HepG2 (cell line): ENCODE results near the gene TMEM167A. TPM values are rescaled to one million over a fixed set of nuclear protein-coding genes. Genes with fewer than 3 reads are reported as not detected.

Experiments used
- DBP ChIP-seq: sonication (generic); formaldehyde crosslinking; IDR thresholded peaks from 2 replicates; pipeline ENCODE4 v1.4.0; 2020; ENCODE audit warnings: missing genetic modification reagents; ENCODE audit errors: not compliant biosample characterization
- E2F5 ChIP-seq: sonication (generic); formaldehyde crosslinking; conservative IDR thresholded peaks from 2 replicates; pipeline ENCODE4 v1.4.0; 2020; ENCODE audit warnings: missing genetic modification reagents
- FOSL2 ChIP-seq: sonication (generic); formaldehyde crosslinking; IDR thresholded peaks from 2 replicates; pipeline ENCODE4 v1.4.0; 2020; ENCODE audit warnings: missing genetic modification reagents
- FOXC1 ChIP-seq: sonication (generic); formaldehyde crosslinking; IDR thresholded peaks from 2 replicates; pipeline ENCODE4 v1.8.0; 2022; ENCODE audit warnings: mild to moderate bottlenecking, missing genetic modification reagents, borderline replicate concordance
- JDP2 ChIP-seq: sonication (generic); formaldehyde crosslinking; IDR thresholded peaks from 2 replicates; pipeline ENCODE4 v1.8.1; 2022; ENCODE audit warnings: missing genetic modification reagents, borderline replicate concordance
- NR2F2 ChIP-seq: IDR thresholded peaks from 2 replicates; pipeline ENCODE4 v1.6.1; 2012; ENCODE audit warnings: low read depth, inconsistent platforms, borderline replicate concordance
- PAWR ChIP-seq: sonication (generic); formaldehyde crosslinking; IDR thresholded peaks from 2 replicates; pipeline ENCODE4 v1.4.0; 2020; ENCODE audit warnings: missing genetic modification reagents, mild to moderate bottlenecking, borderline replicate concordance
- RAD21 ChIP-seq: fragments of 450-650 bp; formaldehyde crosslinking; IDR thresholded peaks from 2 replicates; pipeline ENCODE4 v1.5.0; 2020; ENCODE audit warnings: mild to moderate bottlenecking
- RBM22 ChIP-seq: fragments of 200-400 bp; formaldehyde crosslinking; optimal IDR thresholded peaks from 2 replicates; pipeline ENCODE3; 2017; ENCODE audit warnings: mild to moderate bottlenecking, low read length, moderate library complexity
- RFXAP ChIP-seq: sonication (generic); formaldehyde crosslinking; IDR thresholded peaks from 2 replicates; pipeline ENCODE4 v1.4.0; 2020; ENCODE audit warnings: missing genetic modification reagents, borderline replicate concordance
- SNRNP70 ChIP-seq: fragments of 200-400 bp; formaldehyde crosslinking; IDR thresholded peaks from 2 replicates; pipeline ENCODE4 v1.6.1; 2017; ENCODE audit warnings: mild to moderate bottlenecking, low read depth, low read length, moderate library complexity
- STAG1 ChIP-seq: sonication (generic); formaldehyde crosslinking; IDR thresholded peaks from 2 replicates; pipeline ENCODE4 v1.4.0; 2020; ENCODE audit warnings: missing genetic modification reagents
- STAT5B ChIP-seq: sonication (generic); formaldehyde crosslinking; IDR thresholded peaks from 2 replicates; pipeline ENCODE4 v1.4.0; 2020; ENCODE audit warnings: missing genetic modification reagents
- TBX2 ChIP-seq: sonication (generic); formaldehyde crosslinking; IDR thresholded peaks from 2 replicates; pipeline ENCODE4 v1.5.0; 2020; ENCODE audit warnings: missing genetic modification reagents, mild to moderate bottlenecking, borderline replicate concordance
- TCF7L2 ChIP-seq: IDR thresholded peaks from 2 replicates; pipeline ENCODE4 v1.6.1; 2011; ENCODE audit warnings: mild to moderate bottlenecking, low read depth, low read length, moderate library complexity
- THYN1 ChIP-seq: sonication (generic); formaldehyde crosslinking; IDR thresholded peaks from 2 replicates; pipeline ENCODE4 v1.8.1; 2023; ENCODE audit warnings: low read depth, mild to moderate bottlenecking, moderate library complexity, missing genetic modification reagents, borderline replicate concordance
- ZBTB7B ChIP-seq: sonication (generic); formaldehyde crosslinking; IDR thresholded peaks from 2 replicates; pipeline ENCODE4 v1.4.0; 2020; ENCODE audit warnings: missing genetic modification reagents
- ZEB1 ChIP-seq: IDR thresholded peaks from 2 replicates; pipeline ENCODE4 v1.6.1; 2012; ENCODE audit warnings: mild to moderate bottlenecking, low read depth, inconsistent platforms; ENCODE audit not compliant: insufficient replicate concordance
- ZFP82 ChIP-seq: sonication (generic); formaldehyde crosslinking; IDR thresholded peaks from 2 replicates; pipeline ENCODE4 v1.5.1; 2020; ENCODE audit warnings: mild to moderate bottlenecking, missing genetic modification reagents, borderline replicate concordance
- ZNF33A ChIP-seq: sonication (generic); formaldehyde crosslinking; IDR thresholded peaks from 2 replicates; pipeline ENCODE4 v1.5.1; 2020; ENCODE audit warnings: missing genetic modification reagents, mild to moderate bottlenecking, moderate library complexity, borderline replicate concordance
- ZNF431 ChIP-seq: sonication (generic); formaldehyde crosslinking; IDR thresholded peaks from 2 replicates; pipeline ENCODE4 v1.9.0; 2022; ENCODE audit warnings: missing genetic modification reagents, low read depth, mild to moderate bottlenecking, borderline replicate concordance
- ZNF510 ChIP-seq: sonication (generic); formaldehyde crosslinking; IDR thresholded peaks from 2 replicates; pipeline ENCODE4 v1.4.0; 2020; ENCODE audit warnings: low read depth, mild to moderate bottlenecking, missing genetic modification reagents
- ZNF567 ChIP-seq: sonication (generic); formaldehyde crosslinking; IDR thresholded peaks from 2 replicates; pipeline ENCODE4 v1.8.1; 2023; ENCODE audit warnings: mild to moderate bottlenecking, missing genetic modification reagents, borderline replicate concordance
- ZNF577 ChIP-seq: sonication (generic); formaldehyde crosslinking; IDR thresholded peaks from 2 replicates; pipeline ENCODE4 v1.4.0; 2020; ENCODE audit warnings: mild to moderate bottlenecking, low read depth, missing genetic modification reagents, borderline replicate concordance
- ZNF749 ChIP-seq: sonication (generic); formaldehyde crosslinking; IDR thresholded peaks from 2 replicates; pipeline ENCODE4 v1.8.0; 2022; ENCODE audit warnings: mild to moderate bottlenecking, missing genetic modification reagents, moderate library complexity, borderline replicate concordance
- ZNF816 ChIP-seq: sonication (generic); formaldehyde crosslinking; IDR thresholded peaks from 2 replicates; pipeline ENCODE4 v1.8.0; 2022; ENCODE audit warnings: missing genetic modification reagents, mild to moderate bottlenecking, borderline replicate concordance
- polyA plus RNA-seq, 8 experiments: library from polyadenylated mRNA; depleted of rRNA in 3 of 8; stranded (reverse) in 7 of 8; unstranded in 1 of 8; fragments of >200 nt; fragmentation: Illumina TruSeq in 4 of 8; extraction: Trizol in 4 of 8; gene quantifications; 2 replicates each; pipeline versions ENCODE4 v1.2.1 to v1.2.3, GENCODE V29; 2011 to 2016; ENCODE audit warnings: low read depth in 4 of 8, missing spikeins in 1 of 8, mixed read lengths in 1 of 8; ENCODE audit not compliant: insufficient read depth in 1 of 8
- total RNA-seq, 5 experiments: library from RNA; depleted of rRNA; stranded (reverse); fragments of >200 nt; fragmentation: Illumina TruSeq; extraction: Trizol; gene quantifications; 2 replicates each; pipeline ENCODE4 v1.2.3, GENCODE V29; 2016; ENCODE audit warnings: low read depth in 1 of 5
- TF ChIP-seq, protein P1 (sequence below): sonication (generic); formaldehyde crosslinking; IDR thresholded peaks from 2 replicates; pipeline ENCODE4 v1.8.0; 2022; ENCODE audit warnings: low read depth, missing genetic modification reagents

The TMEM167A gene
- total and polyA plus RNA-seq, 2 of the 13 experiments (the other 11 are each of a cell fraction or from before 2014, with no cell fraction given) = 47.0 to 78.7 TPM

GRCh38 chr5:83076742-83077661 lies at the start of gene TMEM167A, which contains the start of gene XRCC4 (continued):
- TF ChIP-seq TBX2 (CRISPR knock-in tag) (peak; percentile 72; the same call in 1 of the 2 replicates), RBM22 (no peak), SNRNP70 (no peak), ZNF431 (CRISPR knock-in tag) (no peak), FOSL2 (CRISPR knock-in tag) (peak; percentile 25; the same call in 1 of the 2 replicates), ZNF567 (CRISPR knock-in tag) (no peak), STAT5B (CRISPR knock-in tag) (no peak), ZNF510 (CRISPR knock-in tag) (no peak), THYN1 (CRISPR knock-in tag) (no peak), STAG1 (CRISPR knock-in tag) (0 out of 2 replicates have a peak, but pooled peaks have one; percentile 0), ZNF33A (CRISPR knock-in tag) (no peak), ZBTB7B (no peak), RAD21 (CRISPR knock-in tag) (peak; percentile 41; the same call in 1 of the 2 replicates), ZNF749 (0 out of 2 replicates have a peak, but pooled peaks have one; percentile 39), RFXAP (no peak), ZNF577 (CRISPR knock-in tag) (no peak), JDP2 (CRISPR knock-in tag) (no peak), FOXC1 (CRISPR knock-in tag) (peak; percentile 78; the same call in 1 of the 2 replicates), ZNF816 (CRISPR knock-in tag) (no peak), E2F5 (CRISPR knock-in tag) (peak; percentile 55; the same call in 1 of the 2 replicates), TCF7L2 (no peak), DBP (CRISPR knock-in tag) (no peak), PAWR (CRISPR knock-in tag) (no peak), NR2F2 (peak; percentile 11; the same call in 1 of the 2 replicates), ZFP82 (CRISPR knock-in tag) (no peak), ZEB1 (no peak)
- TF ChIP-seq, protein P1, sequence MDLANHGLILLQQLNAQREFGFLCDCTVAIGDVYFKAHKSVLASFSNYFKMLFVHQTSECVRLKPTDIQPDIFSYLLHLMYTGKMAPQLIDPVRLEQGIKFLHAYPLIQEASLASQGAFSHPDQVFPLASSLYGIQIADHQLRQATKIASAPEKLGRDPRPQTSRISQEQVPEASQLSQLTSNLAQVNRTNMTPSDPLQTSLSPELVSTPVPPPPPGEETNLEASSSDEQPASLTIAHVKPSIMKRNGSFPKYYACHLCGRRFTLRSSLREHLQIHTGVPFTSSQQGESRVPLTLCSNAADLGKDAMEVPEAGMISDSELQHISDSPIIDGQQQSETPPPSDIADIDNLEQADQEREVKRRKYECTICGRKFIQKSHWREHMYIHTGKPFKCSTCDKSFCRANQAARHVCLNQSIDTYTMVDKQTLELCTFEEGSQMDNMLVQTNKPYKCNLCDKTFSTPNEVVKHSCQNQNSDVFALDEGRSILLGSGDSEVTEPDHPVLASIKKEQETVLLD = no peak
